K562 (cell line): Measurements from ENCODE around the gene ANKDD1A. TPM values are rescaled to one million over a fixed set of nuclear protein-coding genes. Genes with fewer than 3 reads are reported as not detected.
A peak's percentile ranks its signal among the peaks of the same experiment; 100 is the strongest.

Experiments used
- BRD4 ChIP-seq: fragments of 200-600 bp; sonication (generic); IDR thresholded peaks from 2 replicates; pipeline ENCODE4 v1.6.1; 2017; ENCODE audit warnings: inconsistent platforms
- CHD4 ChIP-seq: fragments of 200-600 bp; sonication (generic); IDR thresholded peaks from 3 replicates; pipeline ENCODE4 v1.6.1; 2012; ENCODE audit warnings: low read depth, mild to moderate bottlenecking, mixed read lengths, low read length, inconsistent platforms; ENCODE audit not compliant: insufficient read depth, insufficient replicate concordance, poor library complexity, severe bottlenecking
- FOS ChIP-seq: IDR thresholded peaks from 3 replicates; pipeline ENCODE4 v1.6.1; 2011; ENCODE audit not compliant: insufficient read length; ENCODE audit errors: extremely low read depth
- FOXA3 ChIP-seq, 2 experiments: fragments of 450-650 bp in 1 of 2; sonication (generic) in 1 of 2; formaldehyde crosslinking; IDR thresholded peaks in 1 of 2; conservative IDR thresholded peaks in 1 of 2; 2 replicates each; pipeline versions ENCODE4 v1.4.0 to v1.8.0; 2020 to 2022; ENCODE audit warnings: mild to moderate bottlenecking in 2 of 2, missing genetic modification reagents in 1 of 2
- GTF2E2 ChIP-seq: fragments of 200-800 bp; sonication (Bioruptor generic); IDR thresholded peaks from 2 replicates; pipeline ENCODE4 v1.6.1; 2016; ENCODE audit warnings: missing genetic modification characterization, missing compliant biosample characterization
- HBP1 ChIP-seq: fragments of 450-650 bp; formaldehyde crosslinking; IDR thresholded peaks from 2 replicates; pipeline ENCODE4 v1.4.0; 2022; ENCODE audit warnings: missing genetic modification characterization
- HNRNPUL1 ChIP-seq: fragments of 200-400 bp; formaldehyde crosslinking; IDR thresholded peaks from 2 replicates; pipeline ENCODE4 v1.6.1; 2017; ENCODE audit warnings: low read length
- ILK ChIP-seq: fragments of 450-650 bp; IDR thresholded peaks from 2 replicates; pipeline ENCODE4 v1.6.1; 2016; ENCODE audit warnings: missing genetic modification characterization, low read depth, mild to moderate bottlenecking, missing compliant biosample characterization, moderate library complexity, borderline replicate concordance
- KDM5B ChIP-seq: fragments of 200-600 bp; sonication (generic); IDR thresholded peaks from 2 replicates; pipeline ENCODE4 v1.6.1; 2012; ENCODE audit warnings: low read depth, mild to moderate bottlenecking, moderate library complexity, low read length, control low read depth, inconsistent platforms; ENCODE audit not compliant: insufficient replicate concordance
- LEF1 ChIP-seq: fragments of 450-650 bp; IDR thresholded peaks from 2 replicates; pipeline ENCODE4 v1.6.1; 2016; ENCODE audit warnings: mild to moderate bottlenecking
- MED1 ChIP-seq: sonication (generic); formaldehyde crosslinking; IDR thresholded peaks from 2 replicates; pipeline ENCODE4 v1.8.1; 2023; ENCODE audit warnings: missing genetic modification reagents, borderline replicate concordance
- NR3C1 ChIP-seq: sonication (generic); formaldehyde crosslinking; IDR thresholded peaks from 2 replicates; pipeline ENCODE4 v1.8.1; 2022; ENCODE audit warnings: missing genetic modification reagents
- RAD51 ChIP-seq: fragments of 450-650 bp; IDR thresholded peaks from 2 replicates; pipeline ENCODE4 v1.7.1; 2016; ENCODE audit warnings: low read depth, mild to moderate bottlenecking, borderline replicate concordance
- SAP30 ChIP-seq: fragments of 200-600 bp; sonication (generic); IDR thresholded peaks from 2 replicates; pipeline ENCODE4 v1.6.1; 2012; ENCODE audit warnings: borderline replicate concordance, low read depth, mild to moderate bottlenecking, moderate library complexity, low read length, control low read depth, inconsistent platforms; ENCODE audit not compliant: insufficient read depth, poor library complexity, severe bottlenecking
- TAF1 ChIP-seq: IDR thresholded peaks from 2 replicates; pipeline ENCODE4 v1.6.1; 2011; ENCODE audit warnings: mild to moderate bottlenecking, low read length, moderate library complexity; ENCODE audit not compliant: insufficient read depth, control insufficient read depth, severe bottlenecking; ENCODE audit errors: extremely low read depth
- TCF7 ChIP-seq: sonication (generic); IDR thresholded peaks from 2 replicates; pipeline ENCODE4 v1.6.1; 2016; ENCODE audit warnings: antibody characterized with exemption, borderline replicate concordance
- U2AF1 ChIP-seq: fragments of 200-400 bp; formaldehyde crosslinking; optimal IDR thresholded peaks from 2 replicates; pipeline ENCODE3; 2017; ENCODE audit warnings: mild to moderate bottlenecking, low read depth, low read length, moderate library complexity
- ZNF121 ChIP-seq: sonication (generic); formaldehyde crosslinking; conservative IDR thresholded peaks from 2 replicates; pipeline ENCODE4 v1.8.0; 2022; ENCODE audit warnings: missing genetic modification reagents
- ZNF133 ChIP-seq: fragments of 250-450 bp; sonication (Bioruptor Pico); IDR thresholded peaks from 2 replicates; pipeline ENCODE4 v1.4.0; 2020; ENCODE audit warnings: mild to moderate bottlenecking
- ZNF561 ChIP-seq: fragments of 450-650 bp; formaldehyde crosslinking; conservative IDR thresholded peaks from 2 replicates; pipeline ENCODE4 v1.4.0; 2020; ENCODE audit warnings: mild to moderate bottlenecking, moderate library complexity
- polyA plus RNA-seq, 8 experiments: library from polyadenylated mRNA; depleted of rRNA in 4 of 8; stranded (reverse) in 5 of 8; unstranded in 3 of 8; fragments of >200 nt; fragmentation: Nextera tagmentation in 2 of 8; fragmentation: Illumina TruSeq in 1 of 8; extraction: Ambion mirVana in 2 of 8; extraction: Trizol in 1 of 8; gene quantifications; 2 replicates each; pipeline versions ENCODE4 v1.2.1 to v1.2.3, GENCODE V29; 2011 to 2014; ENCODE audit warnings: inconsistent platforms in 1 of 8, missing spikeins in 1 of 8
- total RNA-seq, 7 experiments: library from RNA; depleted of rRNA in 6 of 7; stranded (reverse); fragments of >200 nt in 6 of 7; fragmentation: Illumina TruSeq in 2 of 7; extraction: Trizol in 2 of 7; gene quantifications; 2 replicates each; pipeline versions ENCODE4 v1.2.1 to v1.2.3, GENCODE V29; 2011 to 2021; ENCODE audit warnings: low replicate concordance in 1 of 7
- TF ChIP-seq, protein P1 (sequence below): fragments of 250-450 bp; sonication (Bioruptor Pico); IDR thresholded peaks from 2 replicates; pipeline ENCODE4 v1.4.0; 2020; ENCODE audit warnings: mild to moderate bottlenecking
- TF ChIP-seq, protein P2 (sequence below), 2 experiments: fragments of 450-650 bp; conservative IDR thresholded peaks; 2 replicates each; pipeline ENCODE4 v1.6.1; 2017; ENCODE audit warnings: mild to moderate bottlenecking in 2 of 2, moderate library complexity in 2 of 2

Gene ANKDD1A
- total and polyA plus RNA-seq, 9 of the 15 experiments (the other 6 are each of a cell fraction or from before 2014, with no cell fraction given): 0.08 to 0.80 (median 0.43) TPM

DNA sequence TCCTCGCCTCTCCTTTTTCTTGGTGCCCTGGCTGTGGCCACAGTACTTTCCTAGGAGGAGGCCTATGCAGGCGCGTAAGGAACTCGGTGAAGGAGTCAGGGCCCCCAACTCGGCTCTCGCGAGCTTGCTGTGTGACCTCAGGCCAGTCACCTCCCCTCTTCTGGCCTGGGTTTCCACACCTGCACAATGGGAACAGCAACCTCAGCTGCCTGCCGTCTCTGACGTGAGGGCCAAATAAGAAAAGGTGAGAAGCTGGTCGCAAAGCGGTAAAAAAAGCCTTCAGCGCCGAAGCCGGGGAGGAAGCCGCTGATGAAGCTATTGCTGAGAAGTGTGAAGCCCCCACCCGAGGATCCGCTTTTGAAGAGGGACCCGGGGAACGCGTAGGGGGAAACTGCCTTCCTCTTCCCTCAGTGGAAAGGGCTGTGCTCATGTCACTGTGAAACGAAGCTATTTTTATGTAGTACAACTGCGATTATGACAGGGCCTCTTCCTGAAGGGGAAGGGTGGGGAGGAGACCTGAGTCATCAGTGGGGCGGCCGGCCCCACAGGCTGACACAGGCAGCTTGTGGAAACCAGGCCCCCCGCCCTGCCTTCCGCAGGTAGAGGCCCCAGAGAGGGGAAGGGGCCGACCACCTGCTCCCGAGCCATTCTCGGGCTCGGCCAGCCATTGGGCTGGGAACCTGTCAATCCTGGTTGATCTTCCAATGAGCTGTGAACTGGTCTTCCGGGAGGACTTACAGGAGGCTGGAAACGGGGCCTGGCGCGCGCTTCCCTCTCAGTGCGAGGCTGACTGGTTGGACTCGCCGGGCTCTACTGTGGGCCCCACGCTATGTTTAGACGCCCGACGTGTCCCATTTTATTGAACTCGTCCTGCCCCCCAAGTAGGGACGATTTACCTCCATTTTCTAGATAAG lies 18.0 kb upstream of the ANKDD1A start (continued):
- TF ChIP-seq SAP30: no peak
- no peak for TF ChIP-seq ZNF561 (CRISPR knock-in tag)
- TF ChIP-seq BRD4: no peak
- TF ChIP-seq U2AF1: no peak
- TF ChIP-seq KDM5B: no peak
- TF ChIP-seq NR3C1: no peak
- TF ChIP-seq LEF1: no peak
- TF ChIP-seq MED1: no peak
- TF ChIP-seq ZNF133 (CRISPR knock-in tag): no peak
- peak in 1 of 2 experiments; percentile 59; a peak in 1 of 4 replicates for TF ChIP-seq FOXA3 (CRISPR knock-in tag; conservative IDR thresholded peaks at IDR 0.05 in 1 of 2, IDR thresholded peaks at IDR 0.05 in 1 of 2)
- no peak for TF ChIP-seq RAD51
- TF ChIP-seq FOS: peak; percentile 72
- TF ChIP-seq CHD4: no peak
- peak; percentile 23 for TF ChIP-seq TAF1
- TF ChIP-seq TCF7: no peak
- TF ChIP-seq ZNF121 (CRISPR knock-in tag): no peak
- TF ChIP-seq HBP1 (CRISPR knock-in tag): no peak
- no peak for TF ChIP-seq ILK (tag)
- TF ChIP-seq GTF2E2 (tag): 0 out of 2 replicates have a peak, but pooled peaks have one; percentile 31
- TF ChIP-seq HNRNPUL1: no peak
- TF ChIP-seq, protein P1, sequence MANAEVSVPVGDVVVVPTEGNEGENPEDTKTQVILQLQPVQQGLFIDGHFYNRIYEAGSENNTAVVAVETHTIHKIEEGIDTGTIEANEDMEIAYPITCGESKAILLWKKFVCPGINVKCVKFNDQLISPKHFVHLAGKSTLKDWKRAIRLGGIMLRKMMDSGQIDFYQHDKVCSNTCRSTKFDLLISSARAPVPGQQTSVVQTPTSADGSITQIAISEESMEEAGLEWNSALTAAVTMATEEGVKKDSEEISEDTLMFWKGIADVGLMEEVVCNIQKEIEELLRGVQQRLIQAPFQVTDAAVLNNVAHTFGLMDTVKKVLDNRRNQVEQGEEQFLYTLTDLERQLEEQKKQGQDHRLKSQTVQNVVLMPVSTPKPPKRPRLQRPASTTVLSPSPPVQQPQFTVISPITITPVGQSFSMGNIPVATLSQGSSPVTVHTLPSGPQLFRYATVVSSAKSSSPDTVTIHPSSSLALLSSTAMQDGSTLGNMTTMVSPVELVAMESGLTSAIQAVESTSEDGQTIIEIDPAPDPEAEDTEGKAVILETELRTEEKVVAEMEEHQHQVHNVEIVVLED (CRISPR knock-in tag): no peak
- TF ChIP-seq, protein P2, sequence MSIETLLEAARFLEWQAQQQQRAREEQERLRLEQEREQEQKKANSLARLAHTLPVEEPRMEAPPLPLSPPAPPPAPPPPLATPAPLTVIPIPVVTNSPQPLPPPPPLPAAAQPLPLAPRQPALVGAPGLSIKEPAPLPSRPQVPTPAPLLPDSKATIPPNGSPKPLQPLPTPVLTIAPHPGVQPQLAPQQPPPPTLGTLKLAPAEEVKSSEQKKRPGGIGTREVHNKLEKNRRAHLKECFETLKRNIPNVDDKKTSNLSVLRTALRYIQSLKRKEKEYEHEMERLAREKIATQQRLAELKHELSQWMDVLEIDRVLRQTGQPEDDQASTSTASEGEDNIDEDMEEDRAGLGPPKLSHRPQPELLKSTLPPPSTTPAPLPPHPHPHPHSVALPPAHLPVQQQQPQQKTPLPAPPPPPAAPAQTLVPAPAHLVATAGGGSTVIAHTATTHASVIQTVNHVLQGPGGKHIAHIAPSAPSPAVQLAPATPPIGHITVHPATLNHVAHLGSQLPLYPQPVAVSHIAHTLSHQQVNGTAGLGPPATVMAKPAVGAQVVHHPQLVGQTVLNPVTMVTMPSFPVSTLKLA (conservative IDR thresholded peaks at IDR 0.05): 0 out of 4 replicates have a peak, but pooled peaks of 1 of the 2 experiments have one; percentile 28
